ENCODE measurements around the gene SOAT1. TPM values are rescaled to one million over a fixed set of nuclear protein-coding genes. Genes with fewer than 3 reads are reported as not detected.

The SOAT1 gene
- total RNA-seq, 1 experiment from 2014 or later, result 7.5 TPM

GRCh38 chr1:179297105-179297378 is 3.4 kb downstream of the SOAT1 start:
- Histone ChIP-seq H3K56ac (ENCODE audit: insufficient read length, low read depth, low read length) (no peak overlapping the region), H3T11ph (ENCODE audit: low read length) (no peak overlapping the region), H3K27me3 (ENCODE audit: insufficient read depth, low read length) (peaks cover 47% of the 10 kb centered on the region), H3K18ac (ENCODE audit: insufficient read length, low read depth, low read length) (no peak overlapping the region), H3K9ac (ENCODE audit: extremely low read depth, insufficient read length, low read length) (no peak overlapping the region), H2BK20ac (ENCODE audit: low read depth, low read length, poor library complexity, severe bottlenecking) (no peak overlapping the region), H3K4ac (ENCODE audit: low read depth, low read length) (no peak overlapping the region), H3K79me1 (ENCODE audit: insufficient read depth, low read depth, low read length, poor library complexity, severe bottlenecking) (no peaks in the 10 kb centered on the region), H3K27ac (ENCODE audit: insufficient read length, low read depth, low read length) (no peak overlapping the region), H3K4me1 (ENCODE audit: insufficient read depth, low read length) (no peaks in the 10 kb centered on the region), H4K91ac (ENCODE audit: insufficient read length, low read depth, low read length) (no peak overlapping the region), H2BK15ac (ENCODE audit: low read depth, low read length) (no peak overlapping the region), H2BK12ac (ENCODE audit: insufficient read length, low read depth, low read length) (no peak overlapping the region), H3K79me2 (ENCODE audit: insufficient read depth, low read length) (no peaks in the 10 kb centered on the region), H4K8ac (replicated peaks; ENCODE audit: insufficient read length, low read depth, low read length) (no peak overlapping the region), H4K20me1 (ENCODE audit: control insufficient read depth, insufficient read depth, insufficient read length) (no peaks in the 10 kb centered on the region), H4K5ac (ENCODE audit: insufficient read length, low read depth, low read length) (no peak overlapping the region), H2AK5ac (ENCODE audit: insufficient read length, low read length) (no peak overlapping the region), H2BK5ac (ENCODE audit: insufficient read length, low read length) (no peak overlapping the region), H3K23me2 (ENCODE audit: insufficient read length, low read depth, low read length, poor library complexity, severe bottlenecking) (peaks cover 3% of the 10 kb centered on the region), H3K4me2 (ENCODE audit: insufficient read depth, insufficient read length, low read length) (no peak overlapping the region), H2AFZ (ENCODE audit: low read length) (no peak overlapping the region), H3K9me3 (ENCODE audit: control insufficient read depth, low read depth, low read length) (no peaks in the 10 kb centered on the region), H2BK120ac (ENCODE audit: low read depth, low read length, poor library complexity, severe bottlenecking) (no peak overlapping the region), H3K23ac (ENCODE audit: insufficient read length, low read depth, low read length) (no peak overlapping the region), H3K14ac (ENCODE audit: insufficient read depth, low read length) (no peak overlapping the region)
- peaks cover 96% of the 10 kb centered on the region for H3K27me3 Mint-ChIP-seq (ENCODE audit: low read depth)
- H3K27ac Mint-ChIP-seq, result no peak overlapping the region
- H3K4me3 Mint-ChIP-seq, result no peak overlapping the region; a peak in 1 of 5 replicates
- peaks cover 0 to 5% of the 10 kb centered on the region in 2 experiments; a peak in 2 of 5 replicates for H3K9me3 Mint-ChIP-seq
- peaks cover 0 to 4% (median 0%) of the 10 kb centered on the region in 3 experiments; a peak in 1 of 7 replicates for H3K36me3 Mint-ChIP-seq (ENCODE audit: insufficient read depth in 1 of 3, low read depth in 3 of 3)
- no CpG with 5 or more reads among the region's 3 CpGs for WGBS (ENCODE audit: extremely low coverage, insufficient read length, low lambda C conversion rate)
- no peak for TF ChIP-seq CTCF (conservative IDR thresholded peaks at IDR 0.05)
- DNase-seq, result no peak
- peaks cover 26 to 28% of the 10 kb centered on the region in 2 experiments for H3K4me1 Mint-ChIP-seq

Data from H9 (cell line).